ENCODE data around the gene CC2D2B. TPM values are rescaled to one million over a fixed set of nuclear protein-coding genes. Genes with fewer than 3 reads are reported as not detected.

The CC2D2B gene
- total RNA-seq, 1 experiment from 2014 or later = 0.21 TPM

- no peak for TF ChIP-seq POLR2AphosphoS5 (IDR thresholded peaks at IDR 0.05; ENCODE audit: low read depth, low read length)
- TF ChIP-seq REST (IDR thresholded peaks at IDR 0.05; ENCODE audit: insufficient read depth in 1 of 2, low read depth in 2 of 2, low read length in 1 of 2) = no peak
- TF ChIP-seq CTCF (IDR thresholded peaks at IDR 0.05) = no peak
- no peak for TF ChIP-seq TCF7L2 (IDR thresholded peaks at IDR 0.05; ENCODE audit: low read depth, low read length)
- no peak for TF ChIP-seq SIN3A (IDR thresholded peaks at IDR 0.05; ENCODE audit: borderline replicate concordance, insufficient read depth, low read depth, low read length)
- no peaks in the 10 kb centered on the region for H3K4me1 ChIP-seq (ENCODE audit: control insufficient read depth, insufficient read depth, low read length)
- ChIA-PET CTCF (no interaction called here), POLR2A (interaction anchor here (0.6 kb wide), 1 partner anchor 853 kb away, joined by 5 read pairs; no protein-coding TSS in a partner anchor)
- DNase-seq (ENCODE audit: low read depth, low spot score) (no peak), ATAC-seq (no peak)
- peaks cover 7% of the 10 kb centered on the region for H3K27me3 ChIP-seq (ENCODE audit: control insufficient read depth, insufficient read depth, low read length)
- H3K9me3 ChIP-seq (ENCODE audit: control insufficient read depth, insufficient read depth, low read depth, low read length) = 0 out of 2 replicates have a peak, but pooled peaks cover 3% of the 10 kb centered on the region
- H3K36me3 ChIP-seq (ENCODE audit: control insufficient read depth, insufficient read depth, low read length) = no peaks in the 10 kb centered on the region
- no peak overlapping the region for H3K4me3 ChIP-seq (ENCODE audit: low read depth in 2 of 2, low read length in 2 of 2)
- intact Hi-C loops (cut with micrococcal nuclease; ENCODE audit: unreplicated experiment) (no loop called here), in situ Hi-C loops (cut with HindIII; ENCODE audit: low pct_unique_long_range_greater_than_20kb, low sequenced_read_pairs) (no loop called here)
- H3K27ac ChIP-seq (ENCODE audit: low read length) = no peak overlapping the region
- BruUV-seq (replicated peaks) = no TSS peak
These were observed 56.2 kb downstream of the CC2D2B start for GRCh38 chr10:95963991-95964389.

- ATAC-seq (no peak), DNase-seq (ENCODE audit: low read depth, low spot score) (no peak)
- no peak for TF ChIP-seq TCF7L2 (IDR thresholded peaks at IDR 0.05; ENCODE audit: low read depth, low read length)
- no peak for TF ChIP-seq REST (IDR thresholded peaks at IDR 0.05; ENCODE audit: insufficient read depth in 1 of 2, low read depth in 2 of 2, low read length in 1 of 2)
- no peak for TF ChIP-seq CTCF (IDR thresholded peaks at IDR 0.05)
- TF ChIP-seq POLR2AphosphoS5 (IDR thresholded peaks at IDR 0.05; ENCODE audit: low read depth, low read length) = no peak
- no peak for TF ChIP-seq SIN3A (IDR thresholded peaks at IDR 0.05; ENCODE audit: borderline replicate concordance, insufficient read depth, low read depth, low read length)
- no TSS peak for BruUV-seq (replicated peaks)
- in situ Hi-C loops (cut with HindIII; ENCODE audit: low pct_unique_long_range_greater_than_20kb, low sequenced_read_pairs) = no loop called here
- H3K9me3 ChIP-seq (ENCODE audit: control insufficient read depth, insufficient read depth, low read depth, low read length) = no peaks in the 10 kb centered on the region
- H3K27ac ChIP-seq (ENCODE audit: low read length) = no peak overlapping the region
- H3K4me1 ChIP-seq (ENCODE audit: control insufficient read depth, insufficient read depth, low read length) = no peaks in the 10 kb centered on the region
- intact Hi-C loops (cut with micrococcal nuclease; ENCODE audit: unreplicated experiment) = no loop called here
- no peaks in the 10 kb centered on the region for H3K36me3 ChIP-seq (ENCODE audit: control insufficient read depth, insufficient read depth, low read length)
- H3K27me3 ChIP-seq (ENCODE audit: control insufficient read depth, insufficient read depth, low read length) = peaks cover 12% of the 10 kb centered on the region
- POLR2A ChIA-PET = no interaction called here
- CTCF ChIA-PET = no interaction called here
- H3K4me3 ChIP-seq (ENCODE audit: low read depth in 2 of 2, low read length in 2 of 2) = no peak overlapping the region
These were observed 57.0 kb downstream of the CC2D2B start for GRCh38 chr10:95964756-95965155.

Data from Panc1 (cell line).